Uterus (tissue), 2 donors: ENCODE results near the gene KCTD2.

ENCODE experiments used
- POLR2A ChIP-seq, 2 donors: fragments of 450-650 bp; IDR thresholded peaks; one replicate each; pipeline ENCODE4 v1.6.1; 2016; ENCODE audit warnings: antibody characterized with exemption in 2 of 2, mild to moderate bottlenecking in 1 of 2, moderate library complexity in 1 of 2
- TF ChIP-seq, protein P1 (sequence below), 4 experiments: fragments of 200-600 bp in 2 of 4; fragments of 450-650 bp in 2 of 4; sonication (generic) in 2 of 4; IDR thresholded peaks; one replicate each; pipeline ENCODE4 v1.5.1; 2016 to 2019; ENCODE audit warnings: antibody characterized with exemption in 4 of 4, mild to moderate bottlenecking in 2 of 4, moderate library complexity in 1 of 4

GRCh38 chr17:75065562-75066151, 18.6 kb downstream of the KCTD2 start:
- TF ChIP-seq, protein P1, sequence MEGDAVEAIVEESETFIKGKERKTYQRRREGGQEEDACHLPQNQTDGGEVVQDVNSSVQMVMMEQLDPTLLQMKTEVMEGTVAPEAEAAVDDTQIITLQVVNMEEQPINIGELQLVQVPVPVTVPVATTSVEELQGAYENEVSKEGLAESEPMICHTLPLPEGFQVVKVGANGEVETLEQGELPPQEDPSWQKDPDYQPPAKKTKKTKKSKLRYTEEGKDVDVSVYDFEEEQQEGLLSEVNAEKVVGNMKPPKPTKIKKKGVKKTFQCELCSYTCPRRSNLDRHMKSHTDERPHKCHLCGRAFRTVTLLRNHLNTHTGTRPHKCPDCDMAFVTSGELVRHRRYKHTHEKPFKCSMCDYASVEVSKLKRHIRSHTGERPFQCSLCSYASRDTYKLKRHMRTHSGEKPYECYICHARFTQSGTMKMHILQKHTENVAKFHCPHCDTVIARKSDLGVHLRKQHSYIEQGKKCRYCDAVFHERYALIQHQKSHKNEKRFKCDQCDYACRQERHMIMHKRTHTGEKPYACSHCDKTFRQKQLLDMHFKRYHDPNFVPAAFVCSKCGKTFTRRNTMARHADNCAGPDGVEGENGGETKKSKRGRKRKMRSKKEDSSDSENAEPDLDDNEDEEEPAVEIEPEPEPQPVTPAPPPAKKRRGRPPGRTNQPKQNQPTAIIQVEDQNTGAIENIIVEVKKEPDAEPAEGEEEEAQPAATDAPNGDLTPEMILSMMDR (IDR thresholded peaks at IDR 0.05): no peak
- TF ChIP-seq POLR2A (IDR thresholded peaks at IDR 0.05): no peak
